GM23338 (cell line): ENCODE data around the gene ABHD6. TPM values are rescaled to one million over a fixed set of nuclear protein-coding genes. Genes with fewer than 3 reads are reported as not detected.

Experiments used
- ATAC-seq: fragments of 200-7000 bp; cut with Tn5 transposase; 3 replicates; pipeline ENCODE4 v1.9.1; 2020
- DNase-seq: peaks from one replicate; pipeline ENCODE4 v3.0.0-alpha.2; 2015; ENCODE audit warnings: low spot score
- H2AFZ ChIP-seq: fragments of 200-600 bp; sonication (generic); 2 replicates; pipeline ENCODE4 v1.8.0; 2016; ENCODE audit warnings: antibody characterized with exemption, mild to moderate bottlenecking, moderate library complexity
- H3F3A ChIP-seq: fragments of 200-600 bp; sonication (generic); replicated peaks from 2 replicates; pipeline ENCODE4 v1.8.0; 2017; ENCODE audit warnings: antibody characterized with exemption, mixed run types, low read depth
- H3K27ac ChIP-seq: fragments of 200-600 bp; sonication (generic); 2 replicates; pipeline ENCODE4 v1.6.1; 2016; ENCODE audit warnings: low read depth
- H3K27me3 ChIP-seq: fragments of 200-600 bp; sonication (generic); 2 replicates; pipeline ENCODE4 v1.8.0; 2016; ENCODE audit warnings: mild to moderate bottlenecking, mixed run types, moderate library complexity; ENCODE audit not compliant: insufficient read depth
- H3K36me3 ChIP-seq: fragments of 200-600 bp; sonication (generic); 2 replicates; pipeline ENCODE4 v1.8.0; 2016; ENCODE audit warnings: mild to moderate bottlenecking; ENCODE audit not compliant: insufficient read depth
- H3K4me1 ChIP-seq: fragments of 200-600 bp; sonication (generic); 2 replicates; pipeline ENCODE4 v1.8.0; 2016; ENCODE audit warnings: mild to moderate bottlenecking, moderate library complexity; ENCODE audit not compliant: insufficient read depth
- H3K4me2 ChIP-seq: fragments of 200-600 bp; sonication (generic); 2 replicates; pipeline ENCODE4 v1.7.1; 2017; ENCODE audit warnings: mixed run types
- H3K4me3 ChIP-seq: fragments of 200-600 bp; sonication (generic); 2 replicates; pipeline ENCODE4 v1.6.1; 2016; ENCODE audit warnings: mixed run types
- H3K79me2 ChIP-seq: fragments of 200-600 bp; sonication (generic); replicated peaks from 2 replicates; pipeline ENCODE4 v1.8.0; 2017; ENCODE audit warnings: mild to moderate bottlenecking; ENCODE audit not compliant: insufficient read depth
- H3K9me2 ChIP-seq: fragments of 200-600 bp; sonication (generic); 2 replicates; pipeline ENCODE4 v1.8.0; 2017; ENCODE audit not compliant: insufficient read depth
- H4K20me1 ChIP-seq: fragments of 200-600 bp; sonication (generic); replicated peaks from 2 replicates; pipeline ENCODE4 v1.8.0; 2017; ENCODE audit warnings: mild to moderate bottlenecking; ENCODE audit not compliant: insufficient read depth
- H3K27ac Mint-ChIP-seq: 2 replicates; pipeline ENCODE4 v1.8.0; 2020; ENCODE audit warnings: inconsistent platforms, mild to moderate bottlenecking, moderate library complexity, mixed read lengths
- H3K27me3 Mint-ChIP-seq: 3 replicates; pipeline ENCODE4 v1.8.0; 2022; ENCODE audit warnings: low read depth, mild to moderate bottlenecking, moderate library complexity, mixed read lengths, inconsistent platforms; ENCODE audit not compliant: insufficient read depth, poor library complexity
- H3K36me3 Mint-ChIP-seq: 3 replicates; pipeline ENCODE4 v1.8.0; 2021; ENCODE audit warnings: low read depth, mild to moderate bottlenecking, inconsistent platforms, moderate library complexity, mixed read lengths
- H3K4me1 Mint-ChIP-seq: 3 replicates; pipeline ENCODE4 v1.8.0; 2020; ENCODE audit warnings: mild to moderate bottlenecking, inconsistent platforms, mixed read lengths
- H3K4me3 Mint-ChIP-seq: 3 replicates; pipeline ENCODE4 v1.8.0; 2021; ENCODE audit warnings: moderate library complexity, mild to moderate bottlenecking, inconsistent platforms, mixed read lengths
- H3K9me3 Mint-ChIP-seq: 3 replicates; pipeline ENCODE4 v1.8.0; 2020; ENCODE audit warnings: moderate library complexity, mild to moderate bottlenecking, inconsistent platforms, mixed read lengths
- CREB1 ChIP-seq: fragments of 250-450 bp; sonication (Bioruptor Pico); IDR thresholded peaks from 2 replicates; pipeline ENCODE4 v1.5.0; 2020; ENCODE audit warnings: low read depth, mild to moderate bottlenecking, moderate library complexity
- CTCF ChIP-seq, 2 experiments: fragments of 200-600 bp in 1 of 2; sonication (generic) in 1 of 2; conservative IDR thresholded peaks; 2 replicates each; pipeline versions ENCODE4 v1.5.1 to v1.6.1; 2016 to 2017; ENCODE audit warnings: antibody characterized with exemption in 2 of 2, low read depth in 2 of 2, mild to moderate bottlenecking in 2 of 2, moderate library complexity in 1 of 2
- ETS1 ChIP-seq: IDR thresholded peaks from 2 replicates; pipeline ENCODE4 v1.6.1; 2016; ENCODE audit warnings: antibody characterized with exemption
- JUNB ChIP-seq: IDR thresholded peaks from one replicate; pipeline ENCODE4 v1.6.1; 2016; ENCODE audit warnings: antibody characterized with exemption; ENCODE audit not compliant: unreplicated experiment
- REST ChIP-seq: IDR thresholded peaks from one replicate; pipeline ENCODE4 v1.6.1; 2018; ENCODE audit warnings: antibody characterized with exemption; ENCODE audit not compliant: unreplicated experiment
- ZNF114 ChIP-seq: fragments of 250-450 bp; sonication (Bioruptor Pico); IDR thresholded peaks from 2 replicates; pipeline ENCODE4 v1.5.0; 2020; ENCODE audit warnings: mild to moderate bottlenecking, moderate library complexity
- ZNF331 ChIP-seq: fragments of 250-450 bp; sonication (Bioruptor Pico); IDR thresholded peaks from 2 replicates; pipeline ENCODE4 v1.5.0; 2020; ENCODE audit warnings: low read depth, mild to moderate bottlenecking, moderate library complexity
- polyA plus RNA-seq: library from polyadenylated mRNA; unstranded; fragments of >200 nt; fragmentation: Nextera tagmentation; extraction: Ambion mirVana; gene quantifications from 2 replicates; pipeline ENCODE4 v1.2.1, GENCODE V29; 2016
- total RNA-seq: library from RNA; depleted of rRNA; stranded (reverse); fragments of >200 nt; shearing (Covaris generic); gene quantifications from 2 replicates; pipeline ENCODE4 v1.2.3, GENCODE V29; 2014

ABHD6 gene
- total and polyA plus RNA-seq, 2 experiments from 2014 or later, result 3.7 to 5.5 TPM

GRCh38 chr3:58322793-58323192 is 85.2 kb downstream of the ABHD6 start (continued):
- TF ChIP-seq CTCF (conservative IDR thresholded peaks at IDR 0.05; ENCODE audit: low read depth in 2 of 2), result no peak
- TF ChIP-seq CREB1, result no peak

- no peaks in the 10 kb centered on the region for H3K79me2 ChIP-seq
- H3K4me3 ChIP-seq, result no peak overlapping the region
- no peak for ATAC-seq
- H3K36me3 Mint-ChIP-seq, result peaks cover 13% of the 10 kb centered on the region; the same call in 2 of the 3 replicates
- no peaks in the 10 kb centered on the region for H3K9me2 ChIP-seq
- no peaks in the 10 kb centered on the region for H3K36me3 ChIP-seq
- 0 out of 2 replicates have a peak overlapping the region, but pooled peaks have one; percentile 13 for H3K27ac ChIP-seq
- H3K4me3 Mint-ChIP-seq, result no peak overlapping the region
- no peaks in the 10 kb centered on the region for H3K9me3 Mint-ChIP-seq
- 0 out of 2 replicates have a peak, but pooled peaks cover 5% of the 10 kb centered on the region for H3F3A ChIP-seq
- no peak overlapping the region for H3K4me2 ChIP-seq
- H3K27ac Mint-ChIP-seq, result no peak overlapping the region
- no peaks in the 10 kb centered on the region; the same call in 1 of the 2 replicates for H4K20me1 ChIP-seq
- TF ChIP-seq ZNF331 (CRISPR knock-in tag) (no peak), CTCF (conservative IDR thresholded peaks at IDR 0.05; ENCODE audit: low read depth in 2 of 2) (no peak), ZNF114 (no peak), JUNB (no peak), REST (no peak), ETS1 (no peak)
- peaks cover 11% of the 10 kb centered on the region for H3K27me3 Mint-ChIP-seq
- H3K4me1 Mint-ChIP-seq, result peaks cover 30% of the 10 kb centered on the region
- DNase-seq, result no peak
- H3K27me3 ChIP-seq, result no peaks in the 10 kb centered on the region
- no peak overlapping the region for H2AFZ ChIP-seq
- peaks cover 24% of the 10 kb centered on the region for H3K4me1 ChIP-seq
Measured at GRCh38 chr3:58323529-58324390, 86.2 kb downstream of the ABHD6 start.
